Memory B cell (primary cell): ENCODE data around the gene GSAP.
"Not testable (repeated sequence)": the region's sequence is repeated elsewhere in the genome, so short reads cannot be mapped to it uniquely, and the experiment has no call there.

Experiments used
- ATAC-seq: fragments of 150-1000 bp; cut with Tn5 transposase; 2 replicates; pipeline ENCODE4 v1.10.0; 2021; ENCODE audit warnings: low read depth, mild to moderate bottlenecking, moderate library complexity
- DNase-seq, 2 donors: peaks; one replicate each; pipeline ENCODE4 v3.0.0; 2022; ENCODE audit warnings: low spot score in 2 of 2
- H3K27ac Mint-ChIP-seq: one replicate; pipeline ENCODE4 v1.8.0; 2022; ENCODE audit warnings: mild to moderate bottlenecking, moderate library complexity, mixed read lengths
- H3K27me3 Mint-ChIP-seq: one replicate; pipeline ENCODE4 v1.8.0; 2022; ENCODE audit warnings: mixed read lengths
- H3K36me3 Mint-ChIP-seq: one replicate; pipeline ENCODE4 v1.8.0; 2022; ENCODE audit warnings: mild to moderate bottlenecking, mixed read lengths
- H3K4me1 Mint-ChIP-seq: one replicate; pipeline ENCODE4 v1.8.0; 2022; ENCODE audit warnings: mixed read lengths
- H3K4me3 Mint-ChIP-seq: one replicate; pipeline ENCODE4 v1.8.0; 2022; ENCODE audit warnings: mild to moderate bottlenecking, moderate library complexity, mixed read lengths
- H3K9me3 Mint-ChIP-seq: one replicate; pipeline ENCODE4 v1.8.0; 2022; ENCODE audit warnings: mixed read lengths

Gene GSAP, protein sequence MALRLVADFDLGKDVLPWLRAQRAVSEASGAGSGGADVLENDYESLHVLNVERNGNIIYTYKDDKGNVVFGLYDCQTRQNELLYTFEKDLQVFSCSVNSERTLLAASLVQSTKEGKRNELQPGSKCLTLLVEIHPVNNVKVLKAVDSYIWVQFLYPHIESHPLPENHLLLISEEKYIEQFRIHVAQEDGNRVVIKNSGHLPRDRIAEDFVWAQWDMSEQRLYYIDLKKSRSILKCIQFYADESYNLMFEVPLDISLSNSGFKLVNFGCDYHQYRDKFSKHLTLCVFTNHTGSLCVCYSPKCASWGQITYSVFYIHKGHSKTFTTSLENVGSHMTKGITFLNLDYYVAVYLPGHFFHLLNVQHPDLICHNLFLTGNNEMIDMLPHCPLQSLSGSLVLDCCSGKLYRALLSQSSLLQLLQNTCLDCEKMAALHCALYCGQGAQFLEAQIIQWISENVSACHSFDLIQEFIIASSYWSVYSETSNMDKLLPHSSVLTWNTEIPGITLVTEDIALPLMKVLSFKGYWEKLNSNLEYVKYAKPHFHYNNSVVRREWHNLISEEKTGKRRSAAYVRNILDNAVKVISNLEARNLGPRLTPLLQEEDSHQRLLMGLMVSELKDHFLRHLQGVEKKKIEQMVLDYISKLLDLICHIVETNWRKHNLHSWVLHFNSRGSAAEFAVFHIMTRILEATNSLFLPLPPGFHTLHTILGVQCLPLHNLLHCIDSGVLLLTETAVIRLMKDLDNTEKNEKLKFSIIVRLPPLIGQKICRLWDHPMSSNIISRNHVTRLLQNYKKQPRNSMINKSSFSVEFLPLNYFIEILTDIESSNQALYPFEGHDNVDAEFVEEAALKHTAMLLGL

DNA sequence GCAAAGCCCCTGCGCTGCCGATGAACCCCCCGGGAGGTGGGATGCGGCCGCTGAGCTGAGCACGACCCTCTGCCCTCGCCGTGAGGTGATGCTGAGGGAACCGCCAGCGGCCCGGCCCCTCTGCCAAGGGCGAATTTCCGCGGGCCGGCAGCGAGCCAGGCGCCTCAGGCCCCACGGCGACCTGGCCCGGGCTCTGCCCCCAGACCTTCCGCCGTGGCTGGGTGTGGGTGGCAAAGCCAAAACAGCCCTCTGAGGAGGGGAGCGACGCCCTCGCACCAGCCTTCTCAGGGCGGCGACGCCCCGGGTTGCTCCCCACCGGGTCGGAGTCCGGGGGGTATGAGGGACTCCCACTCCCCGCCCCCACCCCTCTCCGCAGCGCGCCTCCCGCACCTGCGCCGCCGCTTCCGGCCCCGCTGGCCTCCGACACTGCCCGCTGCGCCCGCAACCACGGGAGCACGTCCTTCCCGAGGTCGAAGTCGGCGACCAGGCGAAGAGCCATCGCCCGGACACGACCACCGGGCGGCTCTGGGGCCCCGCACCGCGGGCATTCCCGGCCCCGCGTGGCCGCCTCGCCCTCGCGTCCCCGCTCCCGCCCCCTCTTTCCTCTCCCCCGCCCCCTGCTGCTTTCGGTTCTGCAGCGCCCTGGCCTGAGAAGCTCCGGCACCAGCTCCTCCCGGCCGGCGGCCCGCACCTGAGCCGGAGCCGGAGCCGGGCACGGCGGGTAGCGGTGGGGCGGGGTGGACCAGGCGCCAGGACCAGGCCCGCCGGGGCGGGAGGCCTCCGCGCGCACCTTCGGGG, at the start of gene GSAP:
GSAP (minus strand) TSS at position 527 of the 798 bp plus-strand sequence; CDS start at position 499, 28 bp downstream.
- peaks cover 38% of the 10 kb centered on the region for H3K4me1 Mint-ChIP-seq
- no peaks in the 10 kb centered on the region for H3K9me3 Mint-ChIP-seq
- peak; percentile 63 for ATAC-seq
- peak; percentile 58 to 67 for DNase-seq
- H3K27ac Mint-ChIP-seq = peak within 1 kb of the TSS; percentile 93
- no peaks in the 10 kb centered on the region for H3K36me3 Mint-ChIP-seq
- H3K4me3 Mint-ChIP-seq = peak within 1 kb of the TSS; percentile 85
- H3K27me3 Mint-ChIP-seq = no peaks in the 10 kb centered on the region

DNA sequence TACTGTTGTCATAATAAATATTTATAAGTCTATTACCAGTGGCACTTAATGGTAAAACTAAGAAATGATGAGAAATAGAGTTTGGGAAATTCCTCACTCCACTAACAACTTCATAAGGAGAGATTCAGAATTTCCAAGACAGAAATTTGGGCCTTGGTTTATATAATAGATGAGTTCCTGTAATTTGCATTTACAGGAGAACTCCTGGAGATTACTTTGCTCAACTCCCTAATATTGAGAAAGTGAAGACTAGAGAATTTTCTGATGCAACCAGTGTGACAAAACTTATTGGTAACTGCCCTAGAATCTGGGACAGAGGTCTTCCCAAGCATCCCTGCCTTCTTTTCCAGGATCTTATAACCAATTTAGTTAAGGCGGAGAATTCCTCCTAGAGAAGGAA, 49.1 kb upstream of the GSAP start:
- DNase-seq = no peak
- H3K4me3 Mint-ChIP-seq = no peak overlapping the region
- peaks cover 2% of the 10 kb centered on the region for H3K9me3 Mint-ChIP-seq

DNA sequence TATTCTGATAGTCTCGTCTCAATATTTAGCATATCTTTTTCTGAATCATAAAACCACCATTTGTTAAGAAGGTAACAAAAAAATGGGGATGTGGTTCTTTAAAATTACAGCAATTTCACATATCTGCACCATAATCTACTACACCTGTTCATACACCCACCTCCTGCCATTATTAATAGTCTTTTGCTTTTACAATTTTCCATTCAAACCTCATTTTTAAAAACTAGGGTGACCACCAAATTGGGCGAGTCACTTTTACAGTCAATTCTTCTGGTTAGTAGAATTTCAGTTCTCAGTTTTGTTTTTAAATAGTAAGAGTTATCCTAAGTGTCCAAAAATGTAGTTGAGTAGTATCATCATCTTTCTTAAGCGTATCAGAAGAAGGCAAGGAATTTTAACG, 48.4 kb upstream of the GSAP start:
- Mint-ChIP-seq H3K27me3 (no peaks in the 10 kb centered on the region), H3K4me3 (no peak overlapping the region)

More for the DNA sequence above, 49.1 kb upstream of the GSAP start:
- Mint-ChIP-seq H3K27me3 (no peaks in the 10 kb centered on the region), H3K4me1 (peaks cover 18% of the 10 kb centered on the region), H3K27ac (no peak overlapping the region), H3K36me3 (peaks cover 2% of the 10 kb centered on the region)
- no peak for ATAC-seq

DNA sequence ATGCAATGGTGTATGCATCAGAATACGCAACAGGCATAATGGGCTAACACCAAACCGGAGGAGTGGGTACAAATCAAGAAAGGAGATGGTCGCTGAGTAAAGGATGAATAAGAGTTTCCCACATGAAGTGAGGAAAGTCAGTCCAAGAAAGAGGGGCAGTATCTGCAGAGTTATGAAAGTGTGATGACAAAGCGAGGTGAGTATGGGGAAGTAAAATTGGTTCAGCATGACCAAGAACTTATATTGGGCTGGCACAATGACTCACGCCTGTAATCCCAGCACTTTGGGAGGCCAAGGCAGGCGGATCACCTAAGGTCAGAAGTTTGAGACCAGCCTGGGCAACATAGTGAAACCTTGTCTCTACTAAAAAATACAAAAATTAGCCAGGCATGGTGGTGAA, 47.5 kb upstream of the GSAP start:
- peaks cover 18% of the 10 kb centered on the region for H3K4me1 Mint-ChIP-seq
- DNase-seq, H3K4me3 Mint-ChIP-seq, H3K9me3 Mint-ChIP-seq, H3K36me3 Mint-ChIP-seq, H3K27ac Mint-ChIP-seq, H3K27me3 Mint-ChIP-seq: not testable (repeated sequence)
- peak; percentile 88 for ATAC-seq

More for the DNA sequence above, 48.4 kb upstream of the GSAP start:
- DNase-seq (no peak), ATAC-seq (no peak)
- no peak overlapping the region for H3K27ac Mint-ChIP-seq
- peaks cover 2% of the 10 kb centered on the region for H3K36me3 Mint-ChIP-seq
- peaks cover 18% of the 10 kb centered on the region for H3K4me1 Mint-ChIP-seq
- H3K9me3 Mint-ChIP-seq = peaks cover 2% of the 10 kb centered on the region

DNA sequence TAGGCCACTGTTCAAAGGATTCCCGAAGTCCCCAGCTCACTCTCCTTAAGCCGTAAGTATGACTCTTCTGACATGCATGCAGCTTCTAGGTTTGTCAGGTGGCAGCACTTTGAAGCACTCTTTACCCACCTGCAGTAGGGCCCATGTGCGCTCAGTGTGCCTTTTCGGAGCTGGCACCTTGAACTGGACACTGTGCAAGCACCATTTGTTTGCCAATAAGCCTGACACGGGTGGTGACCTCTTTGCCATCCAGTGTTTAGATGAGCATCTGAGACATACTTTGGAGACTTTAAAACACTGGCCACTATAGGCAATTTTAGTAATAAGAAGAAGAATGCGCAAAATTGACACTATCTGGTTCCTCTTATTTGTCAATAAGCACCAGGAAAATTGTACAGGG, 45.7 kb upstream of the GSAP start:
- Mint-ChIP-seq H3K4me1 (peaks cover 18% of the 10 kb centered on the region), H3K36me3 (no peaks in the 10 kb centered on the region), H3K4me3 (no peak overlapping the region), H3K27ac (no peak overlapping the region), H3K27me3 (no peaks in the 10 kb centered on the region), H3K9me3 (no peaks in the 10 kb centered on the region)
- DNase-seq (no peak), ATAC-seq (no peak)

DNA sequence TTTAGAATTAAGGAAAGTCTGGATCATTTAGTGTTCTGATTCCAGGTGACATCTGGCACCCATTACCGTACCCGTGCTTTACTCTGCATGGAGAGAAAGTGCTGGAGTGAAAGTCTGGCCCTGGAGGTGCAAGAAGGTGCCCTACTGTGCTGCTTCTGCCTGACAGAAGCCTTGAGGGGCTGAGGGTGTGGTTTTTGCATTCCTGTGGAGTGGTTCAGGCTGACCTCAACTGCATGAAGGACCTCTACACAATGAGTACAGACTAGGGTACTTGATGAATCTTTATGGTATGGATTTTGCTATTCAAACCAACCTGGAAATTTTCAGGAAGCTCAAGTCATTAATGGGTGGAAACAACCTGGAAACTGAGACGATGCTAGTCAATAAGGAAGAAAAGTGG, 45.1 kb upstream of the GSAP start:
- no peak overlapping the region for H3K4me3 Mint-ChIP-seq
- H3K27me3 Mint-ChIP-seq = no peaks in the 10 kb centered on the region
- no peaks in the 10 kb centered on the region for H3K36me3 Mint-ChIP-seq
- H3K9me3 Mint-ChIP-seq = no peaks in the 10 kb centered on the region
- ATAC-seq = no peak
- peaks cover 15% of the 10 kb centered on the region for H3K4me1 Mint-ChIP-seq
- no peak for DNase-seq
- H3K27ac Mint-ChIP-seq = no peak overlapping the region

DNA sequence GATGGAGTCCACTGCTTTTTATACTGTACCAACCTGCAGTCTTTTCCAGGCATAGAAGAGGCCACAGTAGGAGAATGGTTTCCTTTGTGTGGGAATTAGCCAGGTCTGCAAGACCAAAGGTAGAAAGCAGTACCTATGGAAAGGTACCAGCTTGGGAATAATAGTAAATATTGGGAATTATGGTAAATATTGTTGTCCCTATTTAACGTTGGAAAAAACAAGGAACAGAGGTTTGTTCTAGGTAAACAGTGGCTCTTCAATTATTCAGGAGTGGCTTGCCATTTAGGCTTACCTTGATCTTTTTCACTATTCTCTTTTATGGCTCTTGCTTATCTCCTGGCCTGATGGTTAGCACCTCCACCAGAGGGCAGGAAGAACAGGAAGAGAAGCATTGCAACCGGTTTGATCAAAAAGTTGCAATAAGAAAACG, 43.9 kb upstream of the GSAP start:
- DNase-seq = no peak
- Mint-ChIP-seq H3K4me1 (peaks cover 12% of the 10 kb centered on the region), H3K27ac (no peak overlapping the region), H3K4me3 (no peak overlapping the region), H3K27me3 (no peaks in the 10 kb centered on the region), H3K36me3 (no peaks in the 10 kb centered on the region), H3K9me3 (no peaks in the 10 kb centered on the region)
- ATAC-seq = no peak

DNA sequence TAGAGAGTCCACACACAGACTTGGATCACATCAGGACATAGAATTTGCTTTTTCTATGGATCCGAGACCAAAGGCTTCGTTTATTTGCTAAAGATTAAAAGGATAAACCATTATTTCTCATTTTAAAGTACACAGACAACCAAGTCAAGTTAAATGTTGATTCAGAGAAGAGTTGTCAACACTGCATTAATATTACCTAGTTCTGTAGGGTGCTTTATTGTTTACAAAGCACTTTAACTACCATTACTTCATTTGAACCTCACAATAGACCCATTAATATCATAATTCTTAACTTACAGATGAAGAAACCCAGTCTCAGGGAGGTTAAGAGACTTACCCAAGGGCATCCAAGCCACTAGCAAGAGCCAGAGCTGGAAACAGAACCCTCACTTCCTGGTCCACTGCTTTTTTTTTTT, 43.2 kb upstream of the GSAP start:
- H3K27ac Mint-ChIP-seq = no peak overlapping the region
- no peak for ATAC-seq

DNA sequence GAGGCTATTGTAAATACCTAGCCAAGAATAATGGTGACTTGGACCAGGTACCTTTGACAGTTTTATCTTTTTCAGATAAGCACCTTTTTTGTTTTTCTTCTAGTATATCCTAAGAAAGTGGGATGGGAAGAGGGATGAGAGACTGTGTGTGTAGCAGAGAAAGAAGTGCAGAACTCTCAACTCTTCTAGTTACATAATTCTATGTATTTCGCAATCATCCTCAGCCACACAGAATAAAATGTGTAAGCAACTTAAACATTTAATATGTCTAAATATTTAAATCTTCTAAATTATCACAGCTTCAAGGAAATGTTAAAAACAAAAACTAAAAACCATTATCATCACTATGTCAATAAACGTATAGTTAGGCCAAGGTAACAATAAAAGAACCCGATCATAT, 42.6 kb upstream of the GSAP start:
- DNase-seq = no peak
- H3K4me3 Mint-ChIP-seq = no peak overlapping the region

More for the DNA sequence above, 43.2 kb upstream of the GSAP start:
- H3K4me3 Mint-ChIP-seq = no peak overlapping the region
- no peaks in the 10 kb centered on the region for H3K36me3 Mint-ChIP-seq
- DNase-seq = no peak
- no peaks in the 10 kb centered on the region for H3K27me3 Mint-ChIP-seq
- no peaks in the 10 kb centered on the region for H3K9me3 Mint-ChIP-seq
- H3K4me1 Mint-ChIP-seq = peaks cover 7% of the 10 kb centered on the region

DNA sequence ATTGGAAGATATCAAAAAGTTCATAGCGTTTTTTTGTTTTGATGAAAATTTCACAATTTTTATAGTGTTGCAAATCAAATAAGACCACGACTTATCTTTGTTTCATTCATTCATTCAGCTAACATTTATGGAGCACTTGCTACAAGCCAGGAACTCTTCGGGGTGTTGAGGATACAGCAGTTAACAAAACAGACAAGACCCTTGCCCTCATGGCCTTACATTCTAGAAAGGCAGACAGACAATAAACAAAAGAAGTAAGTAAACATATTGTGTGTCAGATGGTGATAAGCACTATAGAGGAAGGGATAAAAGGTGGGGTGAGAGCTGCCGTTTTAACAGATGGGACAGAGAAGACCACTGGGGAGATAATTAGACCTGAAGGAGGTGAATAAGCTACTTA, 41.6 kb upstream of the GSAP start:
- H3K4me3 Mint-ChIP-seq = no peak overlapping the region
- H3K27me3 Mint-ChIP-seq = no peaks in the 10 kb centered on the region
- ATAC-seq (no peak), DNase-seq (no peak)
- H3K36me3 Mint-ChIP-seq = no peaks in the 10 kb centered on the region
- no peak overlapping the region for H3K27ac Mint-ChIP-seq
- no peaks in the 10 kb centered on the region for H3K9me3 Mint-ChIP-seq
- peaks cover 6% of the 10 kb centered on the region for H3K4me1 Mint-ChIP-seq

More for the DNA sequence above, 42.6 kb upstream of the GSAP start:
- ATAC-seq = no peak
- Mint-ChIP-seq H3K9me3 (no peaks in the 10 kb centered on the region), H3K36me3 (no peaks in the 10 kb centered on the region), H3K27me3 (no peaks in the 10 kb centered on the region), H3K27ac (no peak overlapping the region), H3K4me1 (peaks cover 5% of the 10 kb centered on the region)

DNA sequence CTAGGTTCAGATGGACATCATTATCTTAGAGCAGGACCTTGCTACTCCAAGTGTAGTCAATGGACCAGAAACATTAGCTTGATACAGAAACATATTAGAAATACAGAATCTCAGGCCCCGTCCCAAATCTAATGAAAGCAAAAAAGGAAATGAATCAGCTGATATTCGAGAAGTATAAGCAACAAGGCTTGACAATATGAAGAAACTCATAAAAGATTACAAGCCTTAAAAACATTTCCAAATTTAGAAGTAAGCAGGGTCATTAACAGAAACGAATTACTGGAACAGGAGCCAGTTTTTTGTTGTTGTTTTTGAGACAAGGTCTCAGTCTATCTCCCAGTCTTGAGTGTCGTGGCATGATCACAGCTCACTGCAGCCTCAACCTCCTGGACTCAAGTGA, 40.5 kb upstream of the GSAP start:
- Mint-ChIP-seq H3K27me3 (no peaks in the 10 kb centered on the region), H3K4me3 (no peak overlapping the region), H3K27ac (no peak overlapping the region), H3K36me3 (no peaks in the 10 kb centered on the region), H3K4me1 (peaks cover 8% of the 10 kb centered on the region), H3K9me3 (no peaks in the 10 kb centered on the region)
- no peak for ATAC-seq
- no peak for DNase-seq

DNA sequence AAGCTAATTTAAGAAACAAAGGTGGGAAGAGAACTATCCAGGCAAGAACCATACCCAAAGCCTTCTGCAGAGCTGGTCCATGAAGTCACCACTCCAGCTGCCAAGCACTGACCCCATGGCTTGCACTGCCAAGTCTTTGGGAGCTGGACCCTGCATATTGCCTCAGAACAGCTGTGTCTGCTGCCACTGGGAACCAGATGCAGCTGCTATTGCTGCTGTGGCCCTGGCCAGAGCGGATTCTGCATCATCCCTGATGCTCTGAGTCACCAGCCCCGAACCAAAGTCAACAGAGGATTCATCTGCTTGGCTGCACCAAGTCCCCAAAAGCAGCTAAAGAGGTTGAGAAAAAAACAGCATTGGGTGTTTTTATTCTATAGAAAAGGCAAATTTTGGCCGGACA, 39.2 kb upstream of the GSAP start:
- ATAC-seq (no peak), DNase-seq (no peak)
- H3K27ac Mint-ChIP-seq = no peak overlapping the region
- H3K4me3 Mint-ChIP-seq = no peak overlapping the region
- H3K27me3 Mint-ChIP-seq = no peaks in the 10 kb centered on the region
- H3K9me3 Mint-ChIP-seq = no peaks in the 10 kb centered on the region
- H3K4me1 Mint-ChIP-seq = peaks cover 13% of the 10 kb centered on the region
- H3K36me3 Mint-ChIP-seq = no peaks in the 10 kb centered on the region

DNA sequence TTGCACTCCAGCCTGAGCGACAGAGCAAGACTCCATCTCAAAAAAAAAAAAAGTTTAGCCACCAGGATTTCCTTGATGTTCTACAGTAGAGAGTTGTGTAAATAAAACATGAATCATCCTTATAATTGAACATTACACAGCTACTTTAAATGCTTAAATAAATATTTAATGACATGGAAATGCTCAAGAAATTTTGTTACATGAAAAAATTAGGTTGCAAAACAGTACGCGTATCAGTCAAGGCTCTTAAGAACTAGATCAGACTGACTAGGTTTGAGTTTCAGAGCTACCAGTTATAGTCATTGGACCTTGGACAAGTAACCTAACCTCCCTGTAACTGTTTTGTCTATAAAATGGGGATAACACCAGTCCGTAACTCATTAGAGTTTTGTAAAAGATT, 38.7 kb upstream of the GSAP start:
- no peak for DNase-seq

DNA sequence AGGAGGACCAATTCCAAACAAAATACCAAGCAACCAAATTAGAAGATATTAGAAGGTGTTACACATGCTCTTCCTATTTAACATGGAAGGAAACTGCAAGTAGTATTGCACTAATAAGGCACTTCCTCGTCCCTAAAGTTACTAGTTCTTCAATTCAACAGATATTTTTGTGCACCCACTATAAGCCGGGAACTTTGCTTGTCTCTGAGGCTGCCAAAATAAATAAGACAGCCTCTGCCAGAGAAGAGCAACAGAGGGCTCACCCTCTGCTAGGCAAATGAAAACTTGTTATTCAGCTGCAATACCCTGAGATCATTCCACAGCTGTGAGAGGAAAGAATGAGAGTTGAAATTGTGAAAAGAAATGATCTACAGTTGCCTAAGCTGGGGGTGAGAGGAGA, 37.4 kb upstream of the GSAP start:
- no peak overlapping the region for H3K4me3 Mint-ChIP-seq
- no peak for DNase-seq
- H3K4me1 Mint-ChIP-seq = peaks cover 13% of the 10 kb centered on the region
- H3K36me3 Mint-ChIP-seq = no peaks in the 10 kb centered on the region
- no peak for ATAC-seq
- H3K27ac Mint-ChIP-seq = peak overlapping the region; percentile 10
- H3K27me3 Mint-ChIP-seq = no peaks in the 10 kb centered on the region
- H3K9me3 Mint-ChIP-seq = no peaks in the 10 kb centered on the region

More for the DNA sequence above, 38.7 kb upstream of the GSAP start:
- Mint-ChIP-seq H3K9me3 (no peaks in the 10 kb centered on the region), H3K27ac (no peak overlapping the region), H3K27me3 (no peaks in the 10 kb centered on the region), H3K36me3 (no peaks in the 10 kb centered on the region), H3K4me1 (peaks cover 13% of the 10 kb centered on the region), H3K4me3 (no peak overlapping the region)
- ATAC-seq = no peak
